Measurements from ENCODE around the gene HOXA4.

Gene HOXA4

GRCh38 chr7:27115221-27116026 lies 15.1 kb downstream of the HOXA4 start:
- no peak for DNase-seq

DNA sequence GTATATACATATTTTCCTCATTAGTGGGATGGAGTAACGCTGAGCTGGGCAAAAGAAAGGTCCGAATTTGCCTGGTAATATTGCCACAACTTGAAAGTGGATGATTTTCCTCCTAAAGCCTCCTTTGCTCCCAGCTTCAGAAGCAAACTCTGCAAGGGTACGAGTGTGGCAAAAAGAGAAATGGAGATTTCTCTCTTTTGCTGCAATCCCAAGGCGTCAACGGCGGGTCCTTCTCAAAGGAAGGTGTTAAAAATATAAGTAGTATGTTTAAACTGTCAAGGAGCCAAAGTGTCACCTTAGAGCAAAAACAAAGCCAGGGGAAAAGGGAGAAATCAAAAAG lies 15.7 kb downstream of the HOXA4 start:
- no peak for DNase-seq

DNA sequence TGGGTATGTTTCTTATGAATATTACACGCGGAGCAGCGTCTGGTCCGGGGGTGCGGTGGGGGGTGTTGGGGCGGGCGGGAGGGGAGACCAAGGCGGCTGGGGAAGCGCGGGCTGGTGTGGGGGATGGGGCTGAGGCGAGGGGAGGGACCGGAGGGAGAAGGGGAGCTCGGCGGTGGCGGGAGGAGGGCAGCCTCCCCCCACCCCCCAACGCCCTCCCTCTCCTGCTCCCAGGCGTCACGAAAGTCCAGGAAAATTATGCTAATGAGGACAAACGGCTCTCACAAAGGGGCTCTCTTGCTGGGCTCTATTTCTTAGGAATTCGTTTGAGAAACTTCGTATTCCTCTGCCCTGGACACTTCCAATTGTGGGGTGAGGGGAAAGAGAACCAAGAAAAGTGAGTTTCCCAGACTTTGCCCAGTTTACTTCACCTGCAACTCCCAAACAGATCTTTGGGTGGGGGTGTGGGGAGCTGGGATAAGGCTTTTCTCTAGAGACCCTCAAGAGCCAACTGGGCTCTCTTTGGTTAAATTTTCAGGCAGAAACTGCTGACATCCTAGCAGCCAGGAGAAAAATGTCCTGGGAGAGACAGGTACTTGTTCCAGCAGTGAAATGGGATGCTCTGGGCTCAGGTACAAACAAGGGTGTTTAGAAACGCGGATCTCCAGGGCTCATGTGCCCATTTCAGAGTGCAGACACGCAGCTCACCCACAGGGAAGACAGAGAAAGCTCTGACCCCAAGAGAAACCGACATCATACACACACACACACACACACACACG lies 16.4 kb downstream of the HOXA4 start:
- no peak for DNase-seq

DNA sequence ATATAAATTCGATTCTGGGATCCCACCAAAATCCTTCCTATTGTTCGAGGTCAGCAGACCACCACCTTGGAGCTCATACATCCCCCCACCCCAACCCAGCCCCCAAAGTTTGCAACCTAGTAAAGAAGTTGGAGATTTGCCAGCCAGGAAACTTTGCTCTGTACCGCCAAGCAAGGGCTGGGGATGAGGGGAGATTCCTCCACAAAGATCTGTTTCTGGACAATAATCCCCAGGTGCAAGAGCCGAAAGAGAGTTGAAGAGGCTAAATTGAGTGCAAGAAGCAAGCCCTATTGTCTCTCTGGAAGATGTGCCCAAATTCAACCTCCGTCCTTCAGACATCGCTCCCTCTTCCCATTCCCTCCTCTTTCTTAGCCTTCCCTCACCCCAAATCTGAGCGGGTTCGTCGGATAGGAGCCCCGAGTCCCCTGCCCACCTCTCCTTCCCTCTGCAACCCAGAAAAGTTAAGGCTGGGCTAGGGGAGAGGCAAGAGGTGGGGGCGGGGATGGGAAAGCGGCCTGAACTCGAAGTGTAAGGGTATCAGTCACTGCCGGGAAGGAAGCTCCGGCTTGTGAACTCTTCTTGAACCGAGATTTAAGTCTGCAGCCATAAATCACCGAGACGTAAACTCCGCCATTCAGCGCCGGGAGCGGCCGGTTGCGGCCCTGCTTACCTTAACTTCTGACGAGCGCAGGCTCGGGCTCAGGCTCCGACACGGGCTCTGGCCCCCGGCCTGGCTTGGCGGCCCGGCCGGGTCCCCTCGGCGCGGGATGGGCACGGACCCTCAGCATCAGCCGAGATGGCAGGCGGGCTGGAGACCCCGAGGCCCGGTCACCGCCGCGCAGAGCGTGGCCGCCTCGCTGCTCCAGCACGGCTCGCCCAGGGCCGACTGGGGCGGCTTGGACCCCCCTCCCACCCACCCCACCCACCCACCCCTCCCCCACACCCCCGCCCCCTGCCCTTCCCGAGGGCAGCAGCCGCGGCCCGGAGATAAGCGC lies 17.3 kb downstream of the HOXA4 start:
- DNase-seq: no peak

DNA sequence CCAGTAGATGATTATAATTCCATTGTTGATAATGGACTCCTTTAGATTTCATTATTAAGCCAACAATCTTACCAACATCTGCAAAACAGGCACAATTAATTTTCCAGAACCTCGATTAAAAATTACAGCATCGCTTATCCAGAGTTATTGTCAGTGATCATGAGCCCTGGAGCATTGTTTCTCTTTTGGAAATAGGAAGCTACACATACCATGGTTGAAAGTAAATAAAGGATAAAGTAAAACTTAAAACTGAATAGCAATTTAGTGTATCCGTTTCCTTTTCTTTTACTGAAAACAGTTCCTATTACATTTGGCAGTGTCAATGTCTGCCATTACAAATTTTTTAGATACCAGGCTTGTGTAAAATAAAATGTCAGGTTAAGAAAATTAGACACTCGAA lies 18.2 kb downstream of the HOXA4 start:
- DNase-seq: no peak

DNA sequence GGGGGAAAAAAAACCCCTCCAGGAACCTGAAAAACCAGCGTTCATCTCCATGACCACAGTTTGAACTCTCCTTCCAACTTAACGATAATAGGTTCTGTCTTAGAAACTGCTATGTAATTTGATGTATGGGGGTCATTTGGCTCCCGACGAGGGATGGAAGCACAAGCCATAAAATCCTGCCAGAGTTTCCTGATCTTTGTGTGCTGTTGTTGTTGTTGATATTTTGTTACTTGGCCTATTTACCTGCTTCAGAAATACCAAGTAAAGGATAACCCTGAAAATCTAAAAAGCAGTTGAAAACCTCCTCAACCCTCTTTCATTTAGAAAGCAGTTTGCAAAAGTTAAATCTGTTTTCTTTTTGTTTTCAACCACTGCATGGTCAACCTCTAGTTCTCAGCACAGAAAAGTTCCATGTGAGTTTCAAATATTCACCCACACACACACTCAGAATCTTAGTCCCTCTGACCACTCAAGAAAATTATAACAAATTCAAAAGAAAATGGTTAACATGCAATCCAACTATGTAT lies 18.7 kb downstream of the HOXA4 start:
- DNase-seq: no peak

GRCh38 chr7:27111042-27111750 lies 19.4 kb downstream of the HOXA4 start:
- no peak for DNase-seq

- no peak for DNase-seq
Measured at GRCh38 chr7:27110186-27111031, 20.1 kb downstream of the HOXA4 start.

GRCh38 chr7:27109466-27110185 lies 20.9 kb downstream of the HOXA4 start:
- DNase-seq: no peak

DNA sequence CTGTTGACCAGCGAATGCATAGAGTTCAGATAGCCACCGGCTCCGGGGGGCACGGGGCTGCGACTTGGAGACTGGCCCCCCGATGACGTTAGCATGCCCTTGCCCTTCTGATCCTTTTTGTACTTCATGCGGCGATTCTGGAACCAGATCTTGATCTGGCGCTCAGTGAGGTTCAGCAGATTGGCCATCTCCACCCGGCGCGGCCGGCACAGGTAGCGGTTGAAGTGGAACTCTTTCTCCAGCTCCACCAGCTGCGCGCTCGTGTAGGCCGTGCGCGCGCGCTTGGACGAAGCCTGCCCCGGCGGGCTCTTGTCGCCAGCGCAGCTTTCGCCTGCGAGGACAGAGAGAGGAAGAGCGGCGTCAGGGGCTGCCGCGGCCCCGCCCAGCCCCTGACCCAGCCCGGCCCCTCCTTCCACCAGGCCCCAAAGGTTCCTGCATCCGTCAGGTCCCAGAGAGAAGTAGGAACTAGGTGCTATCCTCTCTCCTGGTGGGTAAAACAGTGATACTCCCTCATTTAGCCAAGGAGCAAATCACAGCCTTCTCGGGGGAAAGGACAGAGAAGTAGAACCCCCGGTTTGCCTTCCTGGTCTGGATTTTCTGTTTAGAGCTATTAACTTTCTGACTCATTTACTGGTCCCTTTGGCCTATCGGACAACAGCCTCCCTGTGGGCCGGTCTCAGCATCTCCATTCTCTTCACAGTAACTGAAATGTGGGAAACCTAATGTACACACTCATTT lies 22.0 kb downstream of the HOXA4 start:
- DNase-seq: no peak

GRCh38 chr7:27107391-27108381 lies 22.9 kb downstream of the HOXA4 start:
- no peak for DNase-seq

DNA sequence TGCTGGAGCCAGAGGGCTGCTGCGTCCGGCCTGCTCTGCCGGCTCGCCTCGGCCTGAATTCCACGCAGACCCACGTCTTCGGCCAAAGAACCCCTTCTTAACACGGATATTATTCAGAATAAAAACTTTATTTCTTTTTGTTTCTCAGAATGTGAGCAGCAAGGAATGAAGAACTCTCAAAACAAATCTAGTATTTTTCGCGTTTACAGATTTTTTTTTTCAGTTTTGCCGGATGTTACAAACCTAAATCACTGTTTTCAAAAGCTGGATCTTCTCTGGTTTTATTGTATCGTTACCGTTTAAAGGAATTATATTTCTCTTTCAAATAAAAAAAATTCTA lies 23.7 kb downstream of the HOXA4 start:
- no peak for DNase-seq

DNA sequence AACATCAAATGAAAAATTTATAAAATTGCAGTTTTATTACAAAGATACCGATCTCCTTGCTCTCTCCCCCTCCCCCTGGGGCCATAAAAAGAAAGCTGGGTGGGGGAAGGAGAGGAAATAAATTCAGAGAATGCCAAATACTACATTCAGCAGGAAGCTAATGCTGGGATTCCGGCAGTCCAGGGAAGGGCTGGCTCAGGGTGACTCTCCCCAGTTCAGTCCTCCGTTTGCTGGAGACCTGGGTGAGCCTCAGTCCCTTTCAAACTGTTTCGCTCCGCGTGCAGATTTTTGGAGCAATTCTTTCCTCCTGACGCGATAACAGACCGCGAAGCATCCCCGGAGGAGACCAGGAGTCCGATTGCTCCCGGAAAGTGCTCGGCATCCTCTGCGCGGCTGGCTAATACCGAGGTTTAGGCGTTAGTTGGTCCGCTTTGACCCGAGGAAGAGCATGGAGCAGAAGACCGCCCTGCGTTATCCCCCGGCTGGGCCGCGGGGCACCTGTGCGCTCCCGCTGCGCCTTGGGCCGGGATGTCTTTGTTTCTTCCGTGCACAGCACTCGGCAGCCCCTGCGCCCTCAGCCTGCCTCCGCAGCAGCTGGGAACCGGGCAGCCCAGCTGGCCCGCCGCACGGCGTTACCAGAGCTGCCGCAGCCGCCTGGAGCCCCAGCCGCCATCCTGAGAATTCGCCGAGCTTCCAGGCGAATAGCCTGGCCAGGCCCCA lies 24.2 kb downstream of the HOXA4 start:
- DNase-seq: no peak

GRCh38 chr7:27105301-27106031 lies 25.1 kb downstream of the HOXA4 start:
- no peak for DNase-seq

GRCh38 chr7:27104341-27105058 lies 26.1 kb downstream of the HOXA4 start:
- no peak for DNase-seq

- no peak for DNase-seq
Measured at GRCh38 chr7:27103489-27104226, 26.9 kb downstream of the HOXA4 start.

All from stimulated activated CD4-positive, alpha-beta T cell treated with anti-CD3 and anti-CD28 coated beads, Interleukin-4, amount 100 ng/mL, for 24 hours (primary cell).